Osteocyte (in vitro differentiated cells): Measurements from ENCODE around the gene SMAD3. TPM values are rescaled to one million over a fixed set of nuclear protein-coding genes. Genes with fewer than 3 reads are reported as not detected.

ENCODE experiments used
- DNase-seq: peaks from one replicate; pipeline ENCODE4 v3.0.0; 2021; ENCODE audit warnings: mixed read lengths; ENCODE audit not compliant: unreplicated experiment; ENCODE audit errors: extremely low spot score
- H3K27ac Mint-ChIP-seq: one replicate; pipeline ENCODE4 v1.8.0; 2021; ENCODE audit warnings: mild to moderate bottlenecking, mixed read lengths; ENCODE audit not compliant: unreplicated experiment
- H3K27me3 Mint-ChIP-seq: one replicate; pipeline ENCODE4 v1.8.0; 2021; ENCODE audit warnings: mixed read lengths; ENCODE audit not compliant: unreplicated experiment
- H3K36me3 Mint-ChIP-seq: one replicate; pipeline ENCODE4 v1.8.0; 2021; ENCODE audit warnings: mixed read lengths; ENCODE audit not compliant: unreplicated experiment
- H3K4me1 Mint-ChIP-seq: one replicate; pipeline ENCODE4 v1.8.0; 2021; ENCODE audit warnings: mixed read lengths; ENCODE audit not compliant: unreplicated experiment
- H3K4me3 Mint-ChIP-seq: one replicate; pipeline ENCODE4 v1.8.0; 2021; ENCODE audit warnings: mild to moderate bottlenecking, moderate library complexity, mixed read lengths; ENCODE audit not compliant: unreplicated experiment
- H3K9me3 Mint-ChIP-seq: one replicate; pipeline ENCODE4 v1.8.0; 2021; ENCODE audit warnings: mixed read lengths; ENCODE audit not compliant: unreplicated experiment
- total RNA-seq: library from RNA; stranded (reverse); gene quantifications from 2 replicates; pipeline ENCODE4 v1.2.1, GENCODE V29; 2021
- TF ChIP-seq, protein P1 (sequence below): fragments of 200-600 bp; sonication (generic); IDR thresholded peaks from 2 replicates; pipeline ENCODE4 v1.5.0; 2021; ENCODE audit warnings: antibody characterized with exemption, mild to moderate bottlenecking, moderate library complexity

Gene SMAD3
- total RNA-seq, 1 donor from 2014 or later = 39.7 TPM

DNA sequence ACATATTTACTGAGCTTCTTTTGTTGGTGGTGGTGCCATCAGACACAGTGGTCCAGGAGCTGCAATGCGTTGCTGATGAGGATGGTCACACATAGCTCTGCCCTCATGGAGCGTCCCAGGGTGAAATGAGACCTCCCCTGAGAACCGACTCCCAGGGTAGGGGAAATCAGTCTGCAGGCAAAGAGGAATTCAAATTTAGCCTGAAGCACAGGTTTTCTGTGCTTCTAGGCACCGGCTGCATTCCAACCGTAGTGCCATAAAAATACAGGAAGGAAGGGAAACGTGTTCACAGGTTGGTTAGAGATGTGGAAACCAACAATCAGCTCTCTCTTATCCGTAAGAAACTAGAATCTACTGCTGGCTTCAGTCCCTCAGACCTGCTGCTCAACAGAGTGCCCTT, 19.2 kb downstream of the SMAD3 start:
- H3K9me3 Mint-ChIP-seq = no peaks in the 10 kb centered on the region
- no peak overlapping the region for H3K27ac Mint-ChIP-seq
- DNase-seq = no peak
- H3K4me3 Mint-ChIP-seq = no peak overlapping the region
- H3K36me3 Mint-ChIP-seq = peaks cover 3% of the 10 kb centered on the region
- no peaks in the 10 kb centered on the region for H3K27me3 Mint-ChIP-seq
- peaks cover 96% of the 10 kb centered on the region for H3K4me1 Mint-ChIP-seq
- TF ChIP-seq, protein P1, sequence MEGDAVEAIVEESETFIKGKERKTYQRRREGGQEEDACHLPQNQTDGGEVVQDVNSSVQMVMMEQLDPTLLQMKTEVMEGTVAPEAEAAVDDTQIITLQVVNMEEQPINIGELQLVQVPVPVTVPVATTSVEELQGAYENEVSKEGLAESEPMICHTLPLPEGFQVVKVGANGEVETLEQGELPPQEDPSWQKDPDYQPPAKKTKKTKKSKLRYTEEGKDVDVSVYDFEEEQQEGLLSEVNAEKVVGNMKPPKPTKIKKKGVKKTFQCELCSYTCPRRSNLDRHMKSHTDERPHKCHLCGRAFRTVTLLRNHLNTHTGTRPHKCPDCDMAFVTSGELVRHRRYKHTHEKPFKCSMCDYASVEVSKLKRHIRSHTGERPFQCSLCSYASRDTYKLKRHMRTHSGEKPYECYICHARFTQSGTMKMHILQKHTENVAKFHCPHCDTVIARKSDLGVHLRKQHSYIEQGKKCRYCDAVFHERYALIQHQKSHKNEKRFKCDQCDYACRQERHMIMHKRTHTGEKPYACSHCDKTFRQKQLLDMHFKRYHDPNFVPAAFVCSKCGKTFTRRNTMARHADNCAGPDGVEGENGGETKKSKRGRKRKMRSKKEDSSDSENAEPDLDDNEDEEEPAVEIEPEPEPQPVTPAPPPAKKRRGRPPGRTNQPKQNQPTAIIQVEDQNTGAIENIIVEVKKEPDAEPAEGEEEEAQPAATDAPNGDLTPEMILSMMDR = no peak

DNA sequence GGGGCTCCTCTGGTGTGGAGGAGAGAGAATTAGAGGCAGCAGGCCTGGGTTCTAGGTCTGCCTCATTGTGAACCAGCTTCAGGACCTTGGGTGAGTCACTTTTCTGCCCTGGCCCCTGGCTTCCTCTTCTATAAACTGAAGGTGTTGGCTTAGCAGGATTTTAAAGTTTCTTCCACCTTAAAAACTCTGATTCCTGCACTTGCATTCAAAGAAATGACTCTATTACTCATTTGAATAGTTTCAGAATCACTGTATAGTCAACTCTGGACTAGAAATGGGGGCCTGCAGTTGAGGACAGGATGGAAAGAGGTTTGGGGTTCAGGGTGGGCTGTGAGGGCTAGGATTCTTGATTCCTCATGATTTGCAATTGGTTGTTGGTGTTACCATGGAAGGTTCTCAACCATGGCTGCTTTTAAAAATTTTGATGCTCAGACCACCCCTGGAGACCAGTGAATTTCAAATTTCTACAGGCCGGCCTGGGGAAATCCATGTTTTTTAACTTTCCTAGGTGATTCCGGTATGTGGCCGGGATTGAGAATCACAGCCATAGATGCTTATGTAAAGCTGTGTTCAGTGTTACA, 19.9 kb downstream of the SMAD3 start:
- TF ChIP-seq, protein P1 = no peak
- H3K9me3 Mint-ChIP-seq = no peaks in the 10 kb centered on the region
- H3K4me3 Mint-ChIP-seq = no peak overlapping the region
- peaks cover 96% of the 10 kb centered on the region for H3K4me1 Mint-ChIP-seq
- no peak overlapping the region for H3K27ac Mint-ChIP-seq
- DNase-seq = no peak
- H3K27me3 Mint-ChIP-seq = no peaks in the 10 kb centered on the region
- H3K36me3 Mint-ChIP-seq = peaks cover 3% of the 10 kb centered on the region

DNA sequence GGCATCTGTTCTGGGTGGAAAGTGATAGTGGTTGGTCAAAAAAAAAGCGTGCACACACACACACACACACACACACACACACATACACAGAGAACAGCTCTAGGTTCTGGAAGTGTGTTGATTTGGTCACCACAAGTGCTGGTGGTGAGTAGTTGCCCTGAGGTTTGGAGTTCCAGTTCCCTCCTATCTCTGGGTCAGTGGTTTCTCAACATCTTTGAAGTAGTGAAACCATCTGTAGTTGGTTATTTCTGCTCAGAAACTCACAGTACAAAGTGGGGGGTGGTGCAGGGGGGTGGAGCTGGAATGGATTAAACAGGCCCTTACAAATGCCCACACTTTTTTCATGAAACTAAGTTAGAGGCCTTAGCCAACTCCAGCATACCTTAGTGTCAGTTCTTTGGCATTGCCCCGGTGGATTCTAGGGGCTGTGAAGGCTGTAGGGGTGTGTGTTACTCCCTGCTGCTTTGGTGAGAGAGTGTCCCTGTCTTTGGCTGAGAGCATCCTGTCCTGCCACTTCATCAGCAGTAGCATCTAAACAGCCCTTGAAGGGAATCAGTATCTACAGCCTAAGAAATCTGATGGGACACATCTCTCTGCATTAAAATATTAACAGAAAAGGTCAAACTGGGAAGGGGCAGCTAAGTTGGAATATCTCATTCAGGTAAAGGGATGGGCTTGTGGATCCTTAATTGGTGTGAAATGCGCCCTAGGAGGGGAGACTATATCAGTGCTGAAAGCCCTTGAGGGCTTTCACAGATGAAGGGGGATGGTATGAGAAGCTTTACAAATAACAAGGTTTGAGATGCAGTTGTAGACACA, 20.6 kb downstream of the SMAD3 start:
- no peaks in the 10 kb centered on the region for H3K9me3 Mint-ChIP-seq
- no peaks in the 10 kb centered on the region for H3K27me3 Mint-ChIP-seq
- peaks cover 3% of the 10 kb centered on the region for H3K36me3 Mint-ChIP-seq
- TF ChIP-seq, protein P1 = no peak
- H3K4me3 Mint-ChIP-seq = no peak overlapping the region
- peak overlapping the region; percentile 58 for H3K27ac Mint-ChIP-seq
- H3K4me1 Mint-ChIP-seq = peaks cover 96% of the 10 kb centered on the region
- no peak for DNase-seq

DNA sequence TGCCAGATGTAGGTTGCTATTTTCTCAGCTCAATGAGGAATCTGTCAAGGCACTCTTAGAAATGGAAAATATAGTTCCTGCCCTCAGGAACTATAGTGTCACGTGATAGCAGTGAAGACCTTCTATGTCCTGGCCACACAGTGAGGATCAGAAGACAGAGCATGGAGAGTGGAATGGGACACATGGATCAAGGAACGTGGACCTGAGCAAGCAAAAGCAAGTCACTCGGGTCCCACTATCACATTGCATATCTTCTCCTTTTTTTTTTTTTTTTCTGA, 21.2 kb downstream of the SMAD3 start:
- no peak for DNase-seq
- Mint-ChIP-seq H3K36me3 (peaks cover 3% of the 10 kb centered on the region), H3K4me3 (no peak overlapping the region), H3K9me3 (no peaks in the 10 kb centered on the region), H3K27me3 (no peaks in the 10 kb centered on the region), H3K27ac (peak overlapping the region; percentile 58), H3K4me1 (peaks cover 95% of the 10 kb centered on the region)
- TF ChIP-seq, protein P1 = no peak

DNA sequence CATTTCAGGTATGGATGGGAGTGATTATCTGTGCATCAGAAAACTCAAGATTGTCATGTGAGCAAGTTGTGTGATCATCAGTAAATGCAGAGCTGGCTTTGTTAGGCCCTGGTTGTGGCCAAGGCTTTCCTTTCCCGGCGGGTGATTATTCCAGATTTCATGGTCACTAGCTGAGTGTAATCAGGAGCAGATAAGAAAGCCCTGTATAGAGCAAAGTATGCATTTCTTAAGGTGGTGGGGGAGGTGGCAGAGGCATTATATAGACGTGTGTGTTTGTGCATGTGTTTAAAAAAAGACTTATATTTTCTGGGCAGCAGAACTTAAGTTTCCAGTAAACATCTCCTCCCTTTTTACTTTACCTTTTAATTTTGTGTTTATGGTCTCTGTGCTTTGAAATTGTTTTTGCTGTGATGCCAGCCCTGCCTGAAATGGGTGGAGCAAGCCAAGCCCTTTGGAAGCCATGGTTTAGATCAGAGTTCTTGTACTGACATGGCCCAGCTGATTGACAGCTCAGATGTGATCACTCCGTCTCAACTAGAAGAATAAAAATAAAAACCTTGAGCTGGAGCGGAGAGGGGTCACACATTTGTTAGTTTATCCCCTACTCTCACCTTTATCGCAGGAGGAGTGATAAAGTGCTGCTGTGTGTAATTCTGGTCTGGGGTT, 22.2 kb downstream of the SMAD3 start:
- TF ChIP-seq, protein P1 = no peak
- H3K27ac Mint-ChIP-seq = no peak overlapping the region
- H3K9me3 Mint-ChIP-seq = no peaks in the 10 kb centered on the region
- no peak for DNase-seq
- H3K4me1 Mint-ChIP-seq = peaks cover 95% of the 10 kb centered on the region
- H3K4me3 Mint-ChIP-seq = no peak overlapping the region
- H3K27me3 Mint-ChIP-seq = no peaks in the 10 kb centered on the region
- H3K36me3 Mint-ChIP-seq = peaks cover 3% of the 10 kb centered on the region
